PC-9 (cell line): ENCODE data around the gene NUP85.

Experiments
- CTCF ChIP-seq: fragments of 200-600 bp; sonication (generic); conservative IDR thresholded peaks from 2 replicates; pipeline ENCODE4 v1.6.1; 2017; ENCODE audit warnings: mixed run types, antibody characterized with exemption, mild to moderate bottlenecking, moderate library complexity
- EZH2 ChIP-seq: fragments of 200-600 bp; sonication (generic); IDR thresholded peaks from 2 replicates; pipeline ENCODE4 v1.8.0; 2017; ENCODE audit warnings: antibody characterized with exemption, low read depth

DNA sequence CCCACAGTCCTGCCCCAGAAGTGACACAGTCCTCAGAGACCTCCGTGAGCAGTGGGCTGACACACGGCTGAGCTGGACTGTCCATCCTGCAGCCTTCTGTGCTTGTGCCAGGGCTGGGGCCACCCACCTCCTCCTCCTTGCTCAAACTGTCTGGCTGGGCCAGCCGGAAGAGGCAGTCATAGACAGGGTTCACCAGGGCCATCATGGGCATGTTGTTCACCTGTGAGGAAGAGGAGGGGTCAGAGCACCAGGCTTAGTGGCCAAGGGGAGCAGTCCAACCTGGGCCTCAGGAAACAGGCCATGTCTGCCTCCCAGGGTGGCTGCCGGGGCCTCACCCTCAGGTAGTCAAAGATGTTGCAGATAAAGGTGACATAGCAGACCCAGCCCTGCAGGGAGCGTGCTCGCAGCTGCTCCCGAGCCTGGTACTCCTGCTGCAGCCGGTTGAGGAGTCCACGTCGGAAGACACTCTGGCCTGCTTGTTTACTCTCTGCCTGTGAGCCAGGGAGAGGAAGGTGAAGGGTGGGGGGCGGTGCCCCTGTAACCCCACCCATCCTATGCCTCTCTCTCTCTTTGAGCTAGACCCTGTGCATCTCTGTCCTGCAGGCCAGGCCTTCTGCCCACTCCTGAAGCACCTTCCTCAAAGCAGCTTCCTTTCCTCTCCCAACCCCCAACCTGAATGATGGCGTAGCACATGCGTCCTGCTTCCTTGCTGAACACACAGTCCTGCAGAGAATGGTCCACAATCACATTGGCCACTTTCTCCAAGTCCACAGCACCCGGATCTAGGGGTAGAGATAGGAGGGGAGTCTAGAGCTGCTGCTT, 62.1 kb downstream of the NUP85 start:
- TF ChIP-seq CTCF (no peak), EZH2 (no peak)
